Stimulated activated CD8-positive, alpha-beta memory T cell treated with anti-CD3 and anti-CD28 coated beads, Interleukin-12 subunit alpha, Interleukin-12 subunit beta, amount 100 ng/mL, for 24 hours (primary cell): Measurements from ENCODE around the gene FANCF.
A peak's percentile ranks its signal among the peaks of the same experiment; 100 is the strongest.
"Not testable (repeated sequence)": the region's sequence is repeated elsewhere in the genome, so short reads cannot be mapped to it uniquely, and the experiment has no call there.

Experiments
- DNase-seq: peaks from one replicate; pipeline ENCODE4 v3.0.0-alpha.2; 2020; ENCODE audit errors: extremely low read depth

FANCF gene, protein sequence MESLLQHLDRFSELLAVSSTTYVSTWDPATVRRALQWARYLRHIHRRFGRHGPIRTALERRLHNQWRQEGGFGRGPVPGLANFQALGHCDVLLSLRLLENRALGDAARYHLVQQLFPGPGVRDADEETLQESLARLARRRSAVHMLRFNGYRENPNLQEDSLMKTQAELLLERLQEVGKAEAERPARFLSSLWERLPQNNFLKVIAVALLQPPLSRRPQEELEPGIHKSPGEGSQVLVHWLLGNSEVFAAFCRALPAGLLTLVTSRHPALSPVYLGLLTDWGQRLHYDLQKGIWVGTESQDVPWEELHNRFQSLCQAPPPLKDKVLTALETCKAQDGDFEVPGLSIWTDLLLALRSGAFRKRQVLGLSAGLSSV

DNA sequence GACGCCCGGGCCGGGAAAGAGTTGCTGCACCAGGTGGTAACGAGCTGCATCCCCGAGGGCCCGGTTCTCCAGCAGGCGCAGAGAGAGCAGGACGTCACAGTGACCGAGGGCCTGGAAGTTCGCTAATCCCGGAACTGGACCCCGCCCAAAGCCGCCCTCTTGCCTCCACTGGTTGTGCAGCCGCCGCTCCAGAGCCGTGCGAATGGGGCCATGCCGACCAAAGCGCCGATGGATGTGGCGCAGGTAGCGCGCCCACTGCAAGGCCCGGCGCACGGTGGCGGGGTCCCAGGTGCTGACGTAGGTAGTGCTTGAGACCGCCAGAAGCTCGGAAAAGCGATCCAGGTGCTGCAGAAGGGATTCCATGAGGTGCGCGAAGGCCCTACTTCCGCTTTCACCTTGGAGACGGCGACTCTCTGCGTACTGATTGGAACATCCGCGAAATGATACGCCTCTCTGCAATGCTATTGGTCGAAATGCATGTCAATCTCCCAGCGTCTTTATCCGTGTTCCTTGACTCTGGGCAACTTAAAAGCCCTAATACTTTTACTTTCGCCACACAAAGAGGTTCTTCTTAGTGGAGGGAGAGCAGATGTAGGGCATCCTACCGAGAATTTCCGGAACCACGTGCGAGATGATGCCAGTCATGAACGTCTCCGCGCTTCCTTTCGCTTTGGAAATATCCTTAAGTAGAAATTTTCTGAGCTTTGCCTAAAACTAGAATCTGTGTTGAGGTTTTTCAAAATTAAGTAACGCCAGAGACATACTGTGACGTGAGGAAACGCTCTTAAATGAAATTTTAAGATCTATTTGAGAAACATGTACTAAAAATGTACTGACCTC lies at the start of gene FANCF:
TSS of gene FANCF (minus strand) at position 376 of the 840 bp plus-strand sequence. CDS start at position 363, 13 bp downstream.
- peak; percentile 79 for DNase-seq

DNA sequence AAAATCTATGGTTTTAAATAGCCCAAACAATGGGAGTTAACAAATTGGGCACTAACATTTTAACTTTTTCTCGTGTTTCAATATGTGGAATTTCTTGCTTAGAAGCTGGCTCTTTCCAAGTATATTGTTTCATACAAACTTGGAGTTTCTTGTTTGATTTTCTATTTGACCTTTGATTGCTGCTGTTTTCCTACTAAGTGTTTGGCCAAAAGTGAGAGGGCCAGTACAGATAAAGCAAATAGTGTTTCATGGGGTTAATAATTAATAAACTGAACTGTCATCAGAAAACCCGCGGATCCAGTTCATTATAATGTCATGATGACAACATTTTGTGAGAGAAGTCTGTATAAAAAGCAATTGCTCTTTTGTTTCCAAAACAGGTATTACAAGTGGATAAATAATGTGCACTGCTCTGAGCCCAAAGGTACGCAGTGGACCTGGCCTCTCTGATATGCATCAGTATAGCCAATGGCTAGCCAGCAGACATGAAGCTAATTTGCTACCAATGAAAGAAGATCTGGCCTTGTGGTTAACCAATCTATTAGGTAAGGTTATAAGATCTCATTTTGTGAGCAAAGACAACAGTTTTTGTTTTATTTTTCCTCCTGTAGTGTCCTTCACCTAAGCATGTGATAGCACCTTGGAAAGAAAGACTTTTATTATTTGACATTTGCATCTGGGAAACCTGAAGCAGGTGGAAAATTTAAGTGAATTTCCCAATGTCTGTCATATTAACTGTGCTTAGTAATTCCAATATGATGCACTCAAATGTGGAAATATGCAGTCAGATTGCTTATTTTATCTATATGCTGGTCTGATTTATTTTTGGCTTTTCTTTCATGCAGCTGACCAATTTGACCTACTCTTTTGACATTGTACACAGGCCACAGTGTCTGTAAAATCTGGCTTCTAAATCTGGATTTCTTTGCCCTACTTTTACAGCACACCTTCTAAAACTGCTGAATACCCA lies 49.1 kb upstream of the FANCF start:
- DNase-seq = no peak

DNA sequence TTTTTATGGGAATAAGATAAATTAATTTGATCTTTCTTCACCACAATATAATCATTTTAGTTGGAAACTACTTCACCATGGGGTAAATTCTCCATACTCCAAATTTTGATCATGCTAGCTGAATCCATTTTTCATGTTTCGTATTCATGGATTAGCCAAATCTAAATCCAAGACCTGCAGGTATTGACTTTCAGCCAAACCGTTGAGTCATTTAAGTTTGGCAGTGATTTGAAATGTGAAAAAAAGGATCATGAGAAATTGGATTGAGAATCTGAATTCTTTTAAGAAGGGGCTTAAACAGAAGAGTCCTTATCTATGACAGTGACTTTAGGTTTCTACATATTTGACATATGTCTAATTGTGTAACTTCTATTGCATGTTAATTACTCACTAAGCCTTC lies 46.1 kb upstream of the FANCF start:
- no peak for DNase-seq

DNA sequence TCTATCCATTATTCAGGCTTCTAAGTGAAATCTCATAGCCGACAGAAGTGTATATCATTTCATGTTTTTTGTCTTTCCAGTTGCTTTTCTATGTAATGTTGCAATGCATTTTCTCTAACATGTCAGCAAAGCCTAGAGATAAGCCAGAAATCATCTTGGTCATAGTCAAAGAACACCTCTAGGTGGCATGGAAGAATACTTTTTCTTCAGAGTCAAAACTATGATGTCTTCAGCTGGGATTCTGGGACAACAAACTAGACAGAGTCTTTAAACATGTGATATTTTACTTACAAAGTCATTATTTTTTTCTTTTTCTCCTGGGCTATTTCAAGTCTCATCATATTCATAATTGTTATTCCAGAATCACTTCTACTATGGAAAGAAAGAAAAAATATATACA lies 45.2 kb upstream of the FANCF start:
- no peak for DNase-seq

DNA sequence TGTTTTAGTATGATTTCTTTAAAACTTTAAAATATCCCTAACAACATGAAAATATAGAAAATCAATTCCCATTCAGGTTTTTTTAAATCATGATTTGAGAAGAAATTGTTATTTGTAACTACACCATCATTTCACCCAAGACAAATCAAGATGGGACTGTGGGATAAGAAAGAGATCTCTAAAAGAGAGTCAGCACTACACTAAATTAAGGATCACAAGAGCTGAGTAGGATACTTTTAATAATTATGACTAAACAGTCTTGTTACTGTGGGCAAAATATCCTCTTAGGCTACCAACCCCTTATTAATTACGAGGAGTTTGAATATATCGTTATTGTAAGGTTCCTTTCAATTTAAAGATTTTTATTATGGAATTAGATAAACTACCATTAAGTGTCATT lies 43.7 kb upstream of the FANCF start:
- DNase-seq = no peak

DNA sequence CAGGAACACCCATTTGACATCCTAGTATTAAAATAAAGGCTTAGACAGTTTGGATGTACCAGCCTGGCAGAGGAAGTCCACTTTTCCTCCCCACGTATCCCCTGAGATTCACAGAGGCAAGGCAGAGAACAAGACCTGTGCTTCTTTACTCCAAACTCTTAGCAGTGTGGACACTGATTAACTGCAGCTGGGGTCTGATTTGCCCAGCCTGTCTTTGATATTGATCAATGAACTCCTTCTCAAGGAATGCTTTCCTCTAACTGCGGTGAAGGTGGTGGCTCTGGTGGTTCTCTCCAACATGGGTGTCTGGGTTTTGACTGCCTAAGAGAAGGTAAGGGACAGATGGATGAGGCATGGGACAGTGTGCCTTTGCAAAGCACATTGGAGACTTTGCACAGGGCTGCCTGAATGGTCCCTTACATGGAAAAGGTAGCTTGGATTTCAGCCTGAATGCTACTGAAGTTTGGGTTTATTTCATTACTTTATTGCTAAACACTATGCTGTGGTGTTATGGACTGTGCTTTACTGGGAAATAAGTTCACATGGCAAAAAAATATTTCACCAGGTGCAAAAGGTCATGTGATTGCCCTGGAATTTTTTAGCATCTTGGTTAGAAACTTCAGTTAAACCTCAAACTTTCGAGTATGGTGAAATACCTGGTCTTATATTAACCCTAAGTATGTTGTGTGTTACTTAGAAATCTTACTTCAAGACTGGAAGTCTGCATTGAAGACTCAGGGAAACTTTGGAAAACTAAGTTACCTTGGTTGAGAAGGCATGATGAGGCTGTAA lies 42.6 kb upstream of the FANCF start:
- no peak for DNase-seq

DNA sequence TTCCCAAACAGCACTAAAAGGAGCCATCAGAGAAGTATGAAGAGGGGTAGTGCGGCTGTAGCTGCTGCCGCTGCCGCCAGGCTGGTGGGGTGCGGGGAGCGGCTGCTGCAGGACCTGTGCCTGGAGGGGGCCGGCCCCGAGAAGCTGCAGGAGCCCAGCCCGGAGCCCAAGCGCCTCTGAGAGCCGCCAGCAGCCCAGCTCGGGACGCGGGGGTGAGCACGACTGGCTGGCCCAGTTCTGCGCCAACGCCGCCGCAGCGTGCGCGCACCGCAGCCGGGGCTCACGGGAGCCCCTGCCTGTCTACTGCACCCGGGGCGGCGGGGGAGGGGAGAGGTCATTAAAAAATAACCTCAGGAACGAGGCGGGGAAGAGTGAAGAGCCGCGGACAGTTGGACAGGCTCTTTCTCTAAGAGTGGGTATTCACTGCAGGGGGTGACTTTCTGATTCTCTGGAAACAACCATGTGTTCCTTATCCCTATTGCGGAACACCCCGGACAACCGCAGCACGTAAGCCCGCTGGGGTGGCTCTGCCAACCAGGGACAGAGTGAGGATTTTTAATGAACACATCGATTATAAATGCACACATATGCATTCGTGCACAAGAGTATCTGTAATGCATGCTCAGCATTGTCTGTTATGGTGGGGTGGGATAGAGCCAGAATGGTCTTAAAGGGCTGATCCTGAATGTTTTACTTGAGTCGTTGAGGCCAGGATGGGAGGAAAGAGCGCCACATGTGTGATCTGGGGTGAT lies 41.2 kb upstream of the FANCF start:
- DNase-seq = no peak

DNA sequence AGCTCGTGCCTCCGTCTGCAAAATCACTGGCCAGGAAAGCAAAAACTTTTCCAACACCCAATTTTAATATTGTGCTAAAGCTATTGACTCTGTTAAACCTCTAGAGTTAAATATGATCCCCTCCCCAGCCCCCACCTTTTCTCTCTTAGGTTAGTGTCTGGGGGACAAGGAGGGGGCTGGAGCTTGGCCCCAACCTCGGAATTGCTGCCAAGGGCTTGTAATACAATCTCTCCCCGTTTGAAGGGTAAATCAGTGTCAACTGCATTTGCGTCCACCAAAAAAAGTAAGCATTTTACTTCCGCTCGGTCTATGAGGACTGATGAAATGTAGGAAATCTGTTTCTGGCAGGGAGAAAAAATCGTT lies 40.7 kb upstream of the FANCF start, which contains the start of gene GAS2:
TSS of gene GAS2 (plus strand) at position 287 of the 363 bp plus-strand sequence. CDS start 8,259 bp downstream, outside the sequence.
- DNase-seq = no peak

DNA sequence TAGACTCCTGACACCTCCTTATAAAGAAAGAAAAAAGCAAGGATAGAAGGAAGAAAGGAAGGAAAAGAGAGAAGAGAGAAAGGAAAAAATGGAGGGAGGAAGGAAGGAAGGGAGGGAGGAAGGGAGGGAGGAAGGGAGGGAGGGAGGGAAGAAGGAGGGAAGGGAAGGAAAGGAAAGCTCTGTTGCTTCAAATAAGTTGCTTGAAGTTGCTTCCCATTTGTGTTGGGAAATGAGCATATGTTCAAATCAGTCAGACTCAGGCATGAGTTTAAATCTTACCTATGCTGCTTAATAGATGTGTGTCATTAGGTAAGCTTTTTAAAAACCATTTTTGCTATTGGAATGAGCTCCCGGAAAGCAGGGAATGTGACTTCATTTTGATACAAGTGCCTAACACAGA lies 34.2 kb upstream of the FANCF start:
- no peak for DNase-seq

DNA sequence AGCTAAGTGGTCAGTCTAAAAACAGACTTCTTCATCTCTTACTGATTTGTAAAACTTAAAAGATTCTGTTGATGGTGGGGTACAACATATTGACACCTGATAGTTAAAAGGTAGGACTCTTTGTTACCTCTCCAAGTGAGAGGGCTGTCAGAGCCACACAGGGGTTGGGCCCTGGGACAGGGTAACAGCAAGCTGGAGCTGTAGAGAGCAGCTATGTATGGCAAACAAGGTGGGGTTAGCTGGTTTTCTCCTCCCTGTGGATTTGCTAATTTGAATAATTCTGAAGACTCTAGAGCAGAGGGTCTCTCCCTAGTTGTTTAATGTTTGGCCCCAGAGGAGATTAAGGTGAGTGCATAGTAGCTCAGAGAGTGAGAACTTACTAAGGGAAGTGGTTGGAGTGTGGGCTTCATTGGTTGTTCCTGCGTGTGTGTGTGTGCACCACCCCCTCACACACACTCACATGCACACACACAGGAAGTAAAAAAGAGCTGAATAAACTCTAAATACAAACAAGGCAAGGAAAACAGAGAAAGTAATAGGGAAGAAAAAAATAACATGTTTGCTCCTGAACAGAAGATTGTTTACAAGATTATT lies 31.6 kb upstream of the FANCF start:
- no peak for DNase-seq

DNA sequence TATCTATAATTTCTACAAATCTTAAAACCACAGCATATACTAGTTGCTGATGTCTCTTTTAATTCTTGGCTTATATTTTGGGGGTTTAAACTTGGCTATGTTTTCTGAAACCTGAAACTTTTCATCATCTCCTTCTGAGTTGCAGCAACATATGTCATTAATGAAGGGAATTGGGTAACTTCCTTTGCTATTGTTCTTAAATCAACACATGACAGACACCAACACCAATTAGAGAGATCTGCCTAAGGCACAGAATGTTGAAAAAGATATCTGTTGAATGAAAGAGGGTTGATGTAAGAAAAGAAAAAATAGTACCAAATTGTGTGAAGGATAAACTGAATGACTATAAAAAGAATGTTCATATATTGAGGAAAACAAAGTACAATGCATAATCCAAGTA lies 30.5 kb upstream of the FANCF start:
- DNase-seq = no peak

DNA sequence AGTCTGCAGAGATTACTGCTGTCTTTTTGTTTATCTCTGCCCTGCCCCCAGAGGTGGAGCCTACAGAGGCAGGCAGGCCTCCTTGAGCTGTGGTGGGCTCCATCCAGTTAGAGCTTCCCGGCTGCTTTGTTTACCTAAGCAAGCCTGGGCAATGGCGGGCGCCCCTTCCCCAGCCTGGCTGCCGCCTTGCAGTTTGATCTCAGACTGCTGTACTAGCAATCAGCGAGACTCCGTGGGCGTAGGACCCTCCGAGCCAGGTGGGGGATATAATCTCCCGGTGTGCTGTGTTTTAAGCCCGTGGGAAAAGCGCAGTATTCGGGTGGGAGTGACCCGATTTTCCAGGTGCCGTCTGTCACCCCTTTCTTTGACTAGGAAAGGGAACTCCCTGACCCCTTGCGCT lies 26.7 kb upstream of the FANCF start:
- DNase-seq = not testable (repeated sequence)

DNA sequence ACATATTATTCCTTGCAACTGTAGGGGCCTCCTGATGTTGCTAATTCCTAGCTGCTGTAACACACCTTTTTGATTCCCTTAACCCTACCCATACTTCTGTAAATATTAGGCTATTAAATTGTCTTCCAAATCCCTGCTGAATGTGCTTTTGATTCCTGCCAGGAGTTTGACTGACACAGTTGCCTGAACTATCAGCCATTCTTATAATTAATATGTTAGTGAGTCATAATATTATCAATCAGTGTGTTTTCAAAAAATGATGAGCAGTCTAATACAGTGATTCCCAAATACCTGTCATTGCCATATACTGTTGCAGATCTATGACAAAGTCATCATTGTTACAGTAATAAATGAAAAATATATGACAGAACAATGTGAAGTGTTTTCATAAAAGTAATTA lies 15.9 kb upstream of the FANCF start:
- no peak for DNase-seq

DNA sequence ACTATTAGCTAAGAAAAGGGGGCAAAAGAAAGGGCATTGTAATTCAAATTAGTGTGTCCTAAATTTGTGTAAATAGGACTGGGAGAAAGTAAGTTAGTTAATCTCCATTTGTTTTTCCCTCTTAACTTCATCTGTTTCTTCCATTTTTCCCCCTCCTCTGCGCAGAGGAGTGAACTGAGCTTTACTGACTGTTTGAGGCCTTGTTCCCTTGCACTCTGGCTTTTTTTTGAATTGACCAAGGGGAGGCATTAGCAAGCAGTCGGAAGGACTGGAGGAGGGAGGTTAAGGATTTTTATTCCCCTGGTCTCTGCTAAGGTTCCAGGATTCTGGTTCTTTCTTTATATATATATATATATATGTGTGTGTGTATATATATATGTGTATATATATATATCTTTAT lies 15.2 kb upstream of the FANCF start:
- DNase-seq = no peak

DNA sequence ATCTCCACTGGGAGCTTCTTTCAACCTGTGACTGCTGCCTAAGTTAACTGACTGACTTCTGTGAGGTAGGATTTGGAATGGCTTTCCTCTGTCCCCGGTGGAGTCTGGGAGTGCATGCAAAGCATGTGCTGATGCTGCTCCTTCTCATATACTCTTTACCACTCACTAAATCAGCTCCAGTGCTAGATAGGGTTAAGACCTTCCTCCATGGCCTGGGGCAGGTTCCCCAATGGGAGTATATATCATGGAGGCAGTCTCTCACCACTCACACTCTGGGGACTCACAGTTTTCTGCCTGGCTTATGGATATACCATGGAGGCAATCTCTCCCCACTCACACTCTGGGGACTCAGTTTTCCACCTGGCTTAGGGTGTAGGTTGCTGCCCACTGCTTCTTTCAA lies 10.1 kb upstream of the FANCF start:
- DNase-seq = no peak

DNA sequence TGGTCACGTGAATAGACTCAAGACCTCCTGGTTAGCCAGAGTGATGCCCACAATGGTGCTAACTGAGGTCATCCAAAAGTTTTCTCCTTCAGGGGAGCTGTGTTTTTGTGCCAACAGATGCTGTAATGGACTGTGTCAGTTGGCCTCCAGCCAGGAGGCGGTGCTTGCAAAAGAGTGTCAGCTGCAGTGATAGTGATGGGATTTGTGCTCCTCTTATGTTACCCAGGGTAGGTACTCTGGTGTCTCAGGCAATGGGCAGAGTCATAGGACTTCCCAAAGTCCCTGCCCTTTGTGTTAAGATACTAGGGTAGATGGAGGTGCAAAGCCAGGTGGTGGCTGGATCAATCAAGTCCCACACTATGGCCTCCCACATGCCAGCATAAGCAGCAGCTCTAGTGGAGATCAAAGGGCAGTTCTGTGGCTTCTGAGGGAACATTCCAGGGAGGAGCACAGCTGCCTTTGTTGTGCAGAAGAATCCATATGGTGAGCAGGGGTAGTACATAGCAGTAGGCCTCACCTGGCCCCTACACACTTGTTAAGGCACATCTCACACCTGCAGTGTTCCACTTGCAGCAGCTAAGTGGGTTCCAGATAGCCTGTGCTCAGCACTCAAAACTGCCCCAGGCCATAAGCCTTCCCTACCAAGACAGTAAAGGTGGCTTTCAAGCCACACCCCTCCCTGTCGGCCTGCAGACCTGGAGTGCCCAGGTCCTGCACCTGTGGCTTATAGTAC lies 9.4 kb upstream of the FANCF start:
- DNase-seq = no peak

DNA sequence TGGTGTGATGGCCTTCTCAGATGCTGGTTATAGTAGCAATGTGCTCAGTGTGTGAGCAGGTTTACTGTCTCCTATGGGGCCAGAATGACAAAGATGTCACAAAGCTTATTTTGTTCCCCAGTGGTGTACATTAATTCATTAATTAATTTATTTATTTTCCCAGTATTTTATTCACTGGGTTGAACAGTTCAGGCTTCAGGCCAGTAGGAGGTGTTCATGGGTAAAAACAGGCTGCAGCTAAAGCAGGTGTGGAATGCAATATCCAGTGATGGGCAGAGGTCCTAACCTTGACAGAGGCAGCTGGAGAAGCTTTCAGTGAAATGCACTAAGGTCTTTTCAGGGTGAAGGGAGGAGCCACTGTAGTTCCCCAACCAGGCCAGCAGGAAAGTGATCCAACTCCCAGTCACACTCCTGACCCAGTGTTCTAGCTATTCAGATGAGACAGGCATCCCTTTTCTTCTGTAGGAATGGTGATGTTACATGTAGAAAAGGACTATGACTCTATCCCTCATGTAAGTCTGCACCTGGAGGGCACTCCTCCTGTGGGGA lies 7.8 kb upstream of the FANCF start:
- DNase-seq = no peak

DNA sequence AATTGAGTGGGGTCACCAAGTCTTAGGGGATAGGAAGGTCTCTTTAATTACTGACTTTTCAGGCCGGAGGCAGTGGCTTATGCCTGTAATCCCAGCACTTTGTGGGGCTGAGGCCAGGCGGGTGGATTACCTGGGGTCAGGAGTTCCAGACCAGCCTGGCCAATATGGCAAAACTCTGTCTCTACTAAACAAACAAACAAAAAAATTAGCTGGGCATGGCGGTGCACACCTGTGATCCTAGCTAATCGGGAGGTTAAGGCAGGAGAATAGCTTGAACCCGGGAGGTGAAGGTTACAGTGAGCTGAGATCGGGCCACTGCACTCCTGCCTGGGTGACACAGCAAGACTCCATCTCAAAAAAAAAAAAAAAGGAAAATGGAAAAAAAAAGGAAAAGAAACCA lies 1.8 kb upstream of the FANCF start:
- DNase-seq = no peak
